Osteocyte (in vitro differentiated cells): ENCODE measurements around the gene MAP3K20. TPM values are rescaled to one million over a fixed set of nuclear protein-coding genes. Genes with fewer than 3 reads are reported as not detected.

ENCODE experiments used
- DNase-seq: peaks from one replicate; pipeline ENCODE4 v3.0.0; 2021; ENCODE audit warnings: mixed read lengths; ENCODE audit not compliant: unreplicated experiment; ENCODE audit errors: extremely low spot score
- H3K27ac Mint-ChIP-seq: one replicate; pipeline ENCODE4 v1.8.0; 2021; ENCODE audit warnings: mild to moderate bottlenecking, mixed read lengths; ENCODE audit not compliant: unreplicated experiment
- H3K27me3 Mint-ChIP-seq: one replicate; pipeline ENCODE4 v1.8.0; 2021; ENCODE audit warnings: mixed read lengths; ENCODE audit not compliant: unreplicated experiment
- H3K36me3 Mint-ChIP-seq: one replicate; pipeline ENCODE4 v1.8.0; 2021; ENCODE audit warnings: mixed read lengths; ENCODE audit not compliant: unreplicated experiment
- H3K4me1 Mint-ChIP-seq: one replicate; pipeline ENCODE4 v1.8.0; 2021; ENCODE audit warnings: mixed read lengths; ENCODE audit not compliant: unreplicated experiment
- H3K4me3 Mint-ChIP-seq: one replicate; pipeline ENCODE4 v1.8.0; 2021; ENCODE audit warnings: mild to moderate bottlenecking, moderate library complexity, mixed read lengths; ENCODE audit not compliant: unreplicated experiment
- H3K9me3 Mint-ChIP-seq: one replicate; pipeline ENCODE4 v1.8.0; 2021; ENCODE audit warnings: mixed read lengths; ENCODE audit not compliant: unreplicated experiment
- CTCF ChIP-seq: fragments of 200-600 bp; sonication (generic); IDR thresholded peaks from 2 replicates; pipeline ENCODE4 v1.5.0; 2021; ENCODE audit warnings: antibody characterized with exemption, mild to moderate bottlenecking, moderate library complexity
- total RNA-seq: library from RNA; stranded (reverse); gene quantifications from 2 replicates; pipeline ENCODE4 v1.2.1, GENCODE V29; 2021

Gene MAP3K20
- total RNA-seq, 1 donor from 2014 or later = 57.4 TPM

GRCh38 chr2:173044686-173045085 is 31.0 kb upstream of the MAP3K20 start:
- TF ChIP-seq CTCF = no peak
- Mint-ChIP-seq H3K36me3 (no peaks in the 10 kb centered on the region), H3K9me3 (no peaks in the 10 kb centered on the region), H3K27me3 (no peaks in the 10 kb centered on the region), H3K4me1 (peaks cover 40% of the 10 kb centered on the region), H3K4me3 (no peak overlapping the region), H3K27ac (no peak overlapping the region)
- DNase-seq = no peak

- no peak for TF ChIP-seq CTCF
- no peak for DNase-seq
- no peaks in the 10 kb centered on the region for H3K9me3 Mint-ChIP-seq
- no peak overlapping the region for H3K4me3 Mint-ChIP-seq
- no peak overlapping the region for H3K27ac Mint-ChIP-seq
- no peaks in the 10 kb centered on the region for H3K27me3 Mint-ChIP-seq
- H3K36me3 Mint-ChIP-seq = no peaks in the 10 kb centered on the region
- H3K4me1 Mint-ChIP-seq = peaks cover 45% of the 10 kb centered on the region
These were observed 30.5 kb upstream of the MAP3K20 start for GRCh38 chr2:173045181-173045580.

GRCh38 chr2:173048522-173048896 is 27.1 kb upstream of the MAP3K20 start:
- Mint-ChIP-seq H3K9me3 (peaks cover 3% of the 10 kb centered on the region), H3K36me3 (no peaks in the 10 kb centered on the region), H3K4me1 (peaks cover 53% of the 10 kb centered on the region), H3K27me3 (no peaks in the 10 kb centered on the region), H3K4me3 (no peak overlapping the region), H3K27ac (peak overlapping the region; percentile 92)
- no peak for DNase-seq
- no peak for TF ChIP-seq CTCF

- no peak for DNase-seq
- Mint-ChIP-seq H3K4me3 (peak overlapping the region; percentile 3), H3K36me3 (no peaks in the 10 kb centered on the region), H3K27me3 (no peaks in the 10 kb centered on the region), H3K9me3 (peaks cover 3% of the 10 kb centered on the region), H3K27ac (peak overlapping the region; percentile 92), H3K4me1 (peaks cover 59% of the 10 kb centered on the region)
- TF ChIP-seq CTCF = no peak
These were observed 26.6 kb upstream of the MAP3K20 start for GRCh38 chr2:173048897-173049661.

GRCh38 chr2:173049831-173050230 is 25.8 kb upstream of the MAP3K20 start:
- H3K27ac Mint-ChIP-seq = peak overlapping the region; percentile 92
- peak overlapping the region; percentile 3 for H3K4me3 Mint-ChIP-seq
- H3K36me3 Mint-ChIP-seq = no peaks in the 10 kb centered on the region
- no peaks in the 10 kb centered on the region for H3K27me3 Mint-ChIP-seq
- TF ChIP-seq CTCF = no peak
- DNase-seq = no peak
- H3K9me3 Mint-ChIP-seq = peaks cover 3% of the 10 kb centered on the region
- H3K4me1 Mint-ChIP-seq = peaks cover 60% of the 10 kb centered on the region
